ENCODE measurements around the gene VPS18. TPM values are rescaled to one million over a fixed set of nuclear protein-coding genes. Genes with fewer than 3 reads are reported as not detected.

VPS18 gene
- total RNA-seq, 1 experiment from 2014 or later = 35.5 TPM

- H3K27me3 ChIP-seq (replicated peaks) = peaks cover 12% of the 10 kb centered on the region
- no peaks in the 10 kb centered on the region for H3K36me3 ChIP-seq
- no peak overlapping the region for H3K4me3 ChIP-seq
- H3K4me1 ChIP-seq (replicated peaks) = peaks cover 10% of the 10 kb centered on the region
- no peak for DNase-seq (ENCODE audit: low read depth in 1 of 2, low spot score in 2 of 2)
- H3K27ac ChIP-seq = no peak overlapping the region
- no peaks in the 10 kb centered on the region for H3K9me3 ChIP-seq (replicated peaks)
Measured at GRCh38 chr15:40875991-40876730, 18.1 kb upstream of the VPS18 start.

GRCh38 chr15:40877694-40878093, 16.6 kb upstream of the VPS18 start:
- no peak for DNase-seq (ENCODE audit: low read depth in 1 of 2, low spot score in 2 of 2)

GRCh38 chr15:40878785-40879184, 15.5 kb upstream of the VPS18 start:
- Histone ChIP-seq H3K9me3 (replicated peaks) (no peaks in the 10 kb centered on the region), H3K4me3 (no peak overlapping the region), H3K36me3 (no peaks in the 10 kb centered on the region), H3K4me1 (replicated peaks) (peaks cover 5% of the 10 kb centered on the region), H3K27ac (no peak overlapping the region), H3K27me3 (replicated peaks) (peaks cover 6% of the 10 kb centered on the region; the same call in 1 of the 2 replicates)
- no peak for DNase-seq (ENCODE audit: low read depth in 1 of 2, low spot score in 2 of 2)

More at GRCh38 chr15:40877694-40878093, 16.6 kb upstream of the VPS18 start:
- Histone ChIP-seq H3K36me3 (no peaks in the 10 kb centered on the region), H3K27me3 (replicated peaks) (peaks cover 12% of the 10 kb centered on the region), H3K4me1 (replicated peaks) (peaks cover 10% of the 10 kb centered on the region), H3K9me3 (replicated peaks) (no peaks in the 10 kb centered on the region), H3K27ac (no peak overlapping the region), H3K4me3 (no peak overlapping the region)

GRCh38 chr15:40879609-40880008, 14.6 kb upstream of the VPS18 start:
- Histone ChIP-seq H3K27me3 (replicated peaks) (no peaks in the 10 kb centered on the region), H3K9me3 (replicated peaks) (no peaks in the 10 kb centered on the region), H3K27ac (no peak overlapping the region), H3K4me3 (no peak overlapping the region), H3K36me3 (no peaks in the 10 kb centered on the region), H3K4me1 (replicated peaks) (no peaks in the 10 kb centered on the region)
- no peak for DNase-seq (ENCODE audit: low read depth in 1 of 2, low spot score in 2 of 2)

GRCh38 chr15:40881351-40881750, 12.9 kb upstream of the VPS18 start:
- H3K4me3 ChIP-seq = no peak overlapping the region
- H3K36me3 ChIP-seq = no peaks in the 10 kb centered on the region
- H3K9me3 ChIP-seq (replicated peaks) = no peaks in the 10 kb centered on the region
- no peaks in the 10 kb centered on the region for H3K4me1 ChIP-seq (replicated peaks)
- no peaks in the 10 kb centered on the region for H3K27me3 ChIP-seq (replicated peaks)
- DNase-seq (ENCODE audit: low read depth in 1 of 2, low spot score in 2 of 2) = no peak
- no peak overlapping the region for H3K27ac ChIP-seq

GRCh38 chr15:40886586-40886985, 7.7 kb upstream of the VPS18 start:
- Histone ChIP-seq H3K27ac (no peak overlapping the region), H3K27me3 (replicated peaks) (no peaks in the 10 kb centered on the region)
- no peak for DNase-seq (ENCODE audit: low read depth in 1 of 2, low spot score in 2 of 2)

GRCh38 chr15:40889112-40889511, 5.1 kb upstream of the VPS18 start:
- no peaks in the 10 kb centered on the region for H3K27me3 ChIP-seq (replicated peaks)
- H3K9me3 ChIP-seq (replicated peaks) = no peaks in the 10 kb centered on the region
- H3K4me1 ChIP-seq (replicated peaks) = peaks cover 5% of the 10 kb centered on the region
- no peak overlapping the region for H3K27ac ChIP-seq
- no peak for DNase-seq (ENCODE audit: low read depth in 1 of 2, low spot score in 2 of 2)
- H3K4me3 ChIP-seq = no peak overlapping the region
- no peaks in the 10 kb centered on the region for H3K36me3 ChIP-seq

More at GRCh38 chr15:40886586-40886985, 7.7 kb upstream of the VPS18 start:
- H3K4me3 ChIP-seq = no peak overlapping the region
- H3K9me3 ChIP-seq (replicated peaks) = no peaks in the 10 kb centered on the region
- no peaks in the 10 kb centered on the region for H3K4me1 ChIP-seq (replicated peaks)
- no peaks in the 10 kb centered on the region for H3K36me3 ChIP-seq

GRCh38 chr15:40891138-40891537, 3.1 kb upstream of the VPS18 start:
- Histone ChIP-seq H3K36me3 (peaks cover 12% of the 10 kb centered on the region), H3K27me3 (replicated peaks) (no peaks in the 10 kb centered on the region), H3K27ac (no peak overlapping the region), H3K9me3 (replicated peaks) (no peaks in the 10 kb centered on the region), H3K4me1 (replicated peaks) (peaks cover 11% of the 10 kb centered on the region), H3K4me3 (no peak overlapping the region)
- no peak for DNase-seq (ENCODE audit: low read depth in 1 of 2, low spot score in 2 of 2)

- Histone ChIP-seq H3K36me3 (peaks cover 20% of the 10 kb centered on the region), H3K27ac (no peak overlapping the region), H3K27me3 (replicated peaks) (no peaks in the 10 kb centered on the region), H3K4me3 (no peak overlapping the region), H3K9me3 (replicated peaks) (no peaks in the 10 kb centered on the region), H3K4me1 (replicated peaks) (peaks cover 11% of the 10 kb centered on the region)
- DNase-seq (ENCODE audit: low read depth in 1 of 2, low spot score in 2 of 2) = peak in 1 of 2 experiments; percentile 40
Measured at GRCh38 chr15:40891810-40892446, 2.3 kb upstream of the VPS18 start.

GRCh38 chr15:40892447-40893012, 1.7 kb upstream of the VPS18 start:
- no peak overlapping the region for H3K27ac ChIP-seq
- peaks cover 11% of the 10 kb centered on the region for H3K4me1 ChIP-seq (replicated peaks)
- peaks cover 24% of the 10 kb centered on the region for H3K36me3 ChIP-seq
- no peaks in the 10 kb centered on the region for H3K9me3 ChIP-seq (replicated peaks)
- no peak overlapping the region for H3K4me3 ChIP-seq
- H3K27me3 ChIP-seq (replicated peaks) = no peaks in the 10 kb centered on the region
- DNase-seq (ENCODE audit: low read depth in 1 of 2, low spot score in 2 of 2) = no peak

- Histone ChIP-seq H3K4me1 (replicated peaks) (peaks cover 11% of the 10 kb centered on the region), H3K4me3 (no peak overlapping the region), H3K9me3 (replicated peaks) (no peaks in the 10 kb centered on the region), H3K27ac (no peak overlapping the region), H3K27me3 (replicated peaks) (no peaks in the 10 kb centered on the region), H3K36me3 (peaks cover 27% of the 10 kb centered on the region)
- no peak for DNase-seq (ENCODE audit: low read depth in 1 of 2, low spot score in 2 of 2)
Measured at GRCh38 chr15:40893019-40893670, 1.1 kb upstream of the VPS18 start.

- no peaks in the 10 kb centered on the region for H3K27me3 ChIP-seq (replicated peaks)
- H3K9me3 ChIP-seq (replicated peaks) = no peaks in the 10 kb centered on the region
- DNase-seq (ENCODE audit: low read depth in 1 of 2, low spot score in 2 of 2) = peak; percentile 77 to 82
- H3K4me3 ChIP-seq = peak overlapping the region; percentile 71
- peaks cover 11% of the 10 kb centered on the region for H3K4me1 ChIP-seq (replicated peaks)
- H3K36me3 ChIP-seq = peaks cover 44% of the 10 kb centered on the region
- peak overlapping the region; percentile 61 for H3K27ac ChIP-seq
Measured at GRCh38 chr15:40894681-40895448, 615 bp downstream of the VPS18 start.

- Histone ChIP-seq H3K9me3 (replicated peaks) (no peaks in the 10 kb centered on the region), H3K27me3 (replicated peaks) (no peaks in the 10 kb centered on the region), H3K4me1 (replicated peaks) (peaks cover 6% of the 10 kb centered on the region; the same call in 1 of the 2 replicates), H3K36me3 (peaks cover 84% of the 10 kb centered on the region), H3K27ac (no peak overlapping the region), H3K4me3 (no peak overlapping the region)
- no peak for DNase-seq (ENCODE audit: low read depth in 1 of 2, low spot score in 2 of 2)
Measured at GRCh38 chr15:40899536-40900207, 5.4 kb downstream of the VPS18 start.

Measured in SJSA1 (cell line).